Mesothelial cell of epicardium (in vitro differentiated cells): ENCODE data around the gene OR4K1. TPM values are rescaled to one million over a fixed set of nuclear protein-coding genes. Genes with fewer than 3 reads are reported as not detected.

Experiments
- DNase-seq, 2 experiments: peaks; one replicate each; pipeline ENCODE4 v3.0.0; 2021; ENCODE audit warnings: low spot score in 2 of 2; ENCODE audit not compliant: unreplicated experiment in 2 of 2
- H3K27ac Mint-ChIP-seq: 2 replicates; pipeline ENCODE4 v1.8.0; 2021; ENCODE audit warnings: mixed read lengths
- H3K27me3 Mint-ChIP-seq: 2 replicates; pipeline ENCODE4 v1.8.0; 2021; ENCODE audit warnings: low read depth, mixed read lengths
- H3K36me3 Mint-ChIP-seq: 2 replicates; pipeline ENCODE4 v1.8.0; 2021; ENCODE audit warnings: mixed read lengths
- H3K4me1 Mint-ChIP-seq: 2 replicates; pipeline ENCODE4 v1.8.0; 2021; ENCODE audit warnings: mixed read lengths
- H3K4me3 Mint-ChIP-seq: 2 replicates; pipeline ENCODE4 v1.8.0; 2021; ENCODE audit warnings: mild to moderate bottlenecking, moderate library complexity, mixed read lengths
- H3K9me3 Mint-ChIP-seq: 2 replicates; pipeline ENCODE4 v1.8.0; 2021; ENCODE audit warnings: mixed read lengths
- total RNA-seq: library from RNA; stranded (reverse); gene quantifications from 3 replicates; pipeline ENCODE4 v1.2.1, GENCODE V29; 2021
- TF ChIP-seq, protein P1 (sequence below): fragments of 200-600 bp; sonication (generic); IDR thresholded peaks from one replicate; pipeline ENCODE4 v1.5.0; 2021; ENCODE audit warnings: antibody characterized with exemption; ENCODE audit not compliant: unreplicated experiment

Gene OR4K1, protein sequence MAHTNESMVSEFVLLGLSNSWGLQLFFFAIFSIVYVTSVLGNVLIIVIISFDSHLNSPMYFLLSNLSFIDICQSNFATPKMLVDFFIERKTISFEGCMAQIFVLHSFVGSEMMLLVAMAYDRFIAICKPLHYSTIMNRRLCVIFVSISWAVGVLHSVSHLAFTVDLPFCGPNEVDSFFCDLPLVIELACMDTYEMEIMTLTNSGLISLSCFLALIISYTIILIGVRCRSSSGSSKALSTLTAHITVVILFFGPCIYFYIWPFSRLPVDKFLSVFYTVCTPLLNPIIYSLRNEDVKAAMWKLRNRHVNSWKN
- not detected in 3 replicates for total RNA-seq

DNA sequence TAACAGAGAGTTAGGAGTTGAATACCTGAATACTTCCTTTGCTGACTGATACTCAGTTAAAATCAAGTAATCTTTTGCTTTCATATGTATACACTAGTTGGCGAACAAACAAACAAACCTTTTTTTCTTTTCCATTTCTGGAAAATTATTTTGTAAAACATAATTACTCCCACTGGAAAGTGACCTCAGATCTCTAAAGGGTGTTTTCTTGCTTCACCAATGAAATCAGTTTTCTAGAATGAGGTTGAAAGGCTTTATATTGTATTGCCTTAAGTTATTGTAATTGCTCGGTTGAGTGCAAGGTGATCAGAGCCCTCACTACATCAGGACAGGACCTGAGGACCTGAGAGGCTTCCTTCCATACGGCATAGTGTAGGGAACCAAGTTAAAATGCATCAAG lies at the start of gene OR4K1:
OR4K1 (plus strand) TSS at position 301 of the 400 bp plus-strand sequence. CDS start 4,750 bp downstream, outside the sequence.
- H3K4me1 Mint-ChIP-seq, result no peaks in the 10 kb centered on the region
- no peaks in the 10 kb centered on the region for H3K27me3 Mint-ChIP-seq
- H3K36me3 Mint-ChIP-seq, result no peaks in the 10 kb centered on the region
- TF ChIP-seq, protein P1, sequence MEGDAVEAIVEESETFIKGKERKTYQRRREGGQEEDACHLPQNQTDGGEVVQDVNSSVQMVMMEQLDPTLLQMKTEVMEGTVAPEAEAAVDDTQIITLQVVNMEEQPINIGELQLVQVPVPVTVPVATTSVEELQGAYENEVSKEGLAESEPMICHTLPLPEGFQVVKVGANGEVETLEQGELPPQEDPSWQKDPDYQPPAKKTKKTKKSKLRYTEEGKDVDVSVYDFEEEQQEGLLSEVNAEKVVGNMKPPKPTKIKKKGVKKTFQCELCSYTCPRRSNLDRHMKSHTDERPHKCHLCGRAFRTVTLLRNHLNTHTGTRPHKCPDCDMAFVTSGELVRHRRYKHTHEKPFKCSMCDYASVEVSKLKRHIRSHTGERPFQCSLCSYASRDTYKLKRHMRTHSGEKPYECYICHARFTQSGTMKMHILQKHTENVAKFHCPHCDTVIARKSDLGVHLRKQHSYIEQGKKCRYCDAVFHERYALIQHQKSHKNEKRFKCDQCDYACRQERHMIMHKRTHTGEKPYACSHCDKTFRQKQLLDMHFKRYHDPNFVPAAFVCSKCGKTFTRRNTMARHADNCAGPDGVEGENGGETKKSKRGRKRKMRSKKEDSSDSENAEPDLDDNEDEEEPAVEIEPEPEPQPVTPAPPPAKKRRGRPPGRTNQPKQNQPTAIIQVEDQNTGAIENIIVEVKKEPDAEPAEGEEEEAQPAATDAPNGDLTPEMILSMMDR, result no peak
- no peak within 1 kb of the TSS for H3K4me3 Mint-ChIP-seq
- H3K9me3 Mint-ChIP-seq, result peaks cover 62% of the 10 kb centered on the region
- DNase-seq, result no peak
- no peak within 1 kb of the TSS for H3K27ac Mint-ChIP-seq

DNA sequence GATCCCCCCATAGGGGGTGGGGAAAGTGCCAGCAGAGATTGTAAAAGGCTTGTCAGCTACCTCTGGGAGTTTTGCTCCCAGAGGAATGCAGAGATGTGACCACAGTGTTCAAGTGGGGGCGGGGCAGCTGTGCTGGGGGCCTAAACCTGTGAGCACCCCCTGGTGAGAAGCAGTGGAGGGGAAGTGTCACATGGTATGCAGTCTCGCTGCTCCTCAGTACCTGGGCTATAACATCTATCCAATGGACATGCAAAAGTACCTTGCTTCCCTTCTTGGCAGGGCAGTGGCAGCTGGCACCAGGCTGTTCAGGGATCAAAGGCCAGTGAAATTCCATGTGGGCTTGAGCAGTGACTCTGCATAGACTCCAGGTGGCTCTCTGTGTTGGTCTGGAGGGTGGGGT lies 35.4 kb upstream of the OR4K1 start:
- TF ChIP-seq, protein P1, result no peak
- Mint-ChIP-seq H3K4me3 (no peak overlapping the region), H3K4me1 (no peaks in the 10 kb centered on the region), H3K27ac (no peak overlapping the region), H3K36me3 (peaks cover 5% of the 10 kb centered on the region), H3K27me3 (no peaks in the 10 kb centered on the region), H3K9me3 (peaks cover 74% of the 10 kb centered on the region)
- DNase-seq, result no peak

DNA sequence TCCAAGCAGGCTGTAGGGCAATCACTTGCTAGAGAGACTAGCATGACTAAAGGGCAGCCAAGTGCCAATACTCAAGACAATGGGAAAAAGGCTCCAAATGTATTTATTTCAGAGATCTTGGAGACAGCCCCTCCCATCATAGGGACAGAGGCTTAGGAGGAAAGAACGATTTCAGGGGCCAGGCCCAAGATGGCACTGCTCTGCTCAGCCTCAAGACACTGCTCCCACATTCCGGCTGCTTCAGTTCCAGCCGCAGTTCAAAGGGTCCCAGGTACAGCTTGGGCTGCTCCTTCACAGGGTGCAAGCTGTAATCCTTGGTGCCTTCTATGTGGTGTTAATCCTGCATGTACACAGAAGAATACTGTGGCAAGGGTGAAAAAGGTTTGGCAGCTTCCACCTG lies 29.7 kb upstream of the OR4K1 start:
- no peak overlapping the region for H3K27ac Mint-ChIP-seq
- TF ChIP-seq, protein P1, result no peak
- H3K4me3 Mint-ChIP-seq, result no peak overlapping the region
- H3K36me3 Mint-ChIP-seq, result no peaks in the 10 kb centered on the region
- no peaks in the 10 kb centered on the region for H3K27me3 Mint-ChIP-seq
- no peak for DNase-seq
- peaks cover 86% of the 10 kb centered on the region for H3K9me3 Mint-ChIP-seq
- H3K4me1 Mint-ChIP-seq, result no peaks in the 10 kb centered on the region

DNA sequence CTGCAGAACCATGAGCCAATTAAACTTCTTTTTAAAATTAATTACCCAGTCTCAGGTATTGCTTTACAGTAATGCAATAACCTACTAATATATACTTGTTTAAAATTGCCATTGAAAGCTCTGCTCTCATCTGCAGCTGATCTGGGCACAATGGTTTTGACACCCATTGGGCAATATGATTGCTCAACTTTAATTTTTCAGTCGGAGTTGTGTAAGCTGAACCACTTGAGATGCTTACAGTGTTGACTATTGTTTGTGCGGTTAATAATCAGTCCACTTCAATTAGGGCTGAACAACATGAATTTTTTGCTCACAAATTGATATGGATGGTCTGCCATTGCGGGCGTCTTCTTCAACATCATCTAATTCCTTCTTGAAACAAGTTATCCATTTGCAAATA lies 28.3 kb upstream of the OR4K1 start:
- H3K27me3 Mint-ChIP-seq, result no peaks in the 10 kb centered on the region
- no peak overlapping the region for H3K27ac Mint-ChIP-seq
- no peaks in the 10 kb centered on the region for H3K4me1 Mint-ChIP-seq
- peaks cover 2% of the 10 kb centered on the region for H3K36me3 Mint-ChIP-seq
- no peak for DNase-seq
- H3K4me3 Mint-ChIP-seq, result no peak overlapping the region
- H3K9me3 Mint-ChIP-seq, result peaks cover 85% of the 10 kb centered on the region
- TF ChIP-seq, protein P1, result no peak

DNA sequence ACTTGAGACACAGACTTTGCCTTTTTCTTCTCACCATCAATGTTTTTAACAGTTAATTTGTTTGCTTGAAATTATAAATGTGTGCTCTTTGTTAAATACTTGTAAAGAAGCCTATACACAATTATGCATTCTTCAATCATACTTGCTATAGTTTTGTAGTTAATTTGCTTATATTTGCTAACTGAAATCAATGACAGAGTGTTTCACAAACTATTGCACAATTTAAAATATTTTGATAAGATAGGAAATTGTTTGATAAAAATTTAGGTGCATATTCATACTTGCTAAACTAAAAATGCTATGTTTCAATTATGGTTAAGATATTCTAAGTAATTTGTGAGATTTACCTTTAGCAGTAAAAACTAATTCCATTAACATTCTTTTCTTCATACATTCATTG lies 24.1 kb upstream of the OR4K1 start:
- Mint-ChIP-seq H3K4me1 (no peaks in the 10 kb centered on the region), H3K9me3 (peaks cover 96% of the 10 kb centered on the region), H3K4me3 (no peak overlapping the region), H3K36me3 (peaks cover 2% of the 10 kb centered on the region), H3K27ac (no peak overlapping the region), H3K27me3 (no peaks in the 10 kb centered on the region)
- DNase-seq, result no peak
- TF ChIP-seq, protein P1, result no peak
